Choroid plexus epithelial cell (primary cell): Measurements from ENCODE around the gene NT5C1A.
A peak's percentile ranks its signal among the peaks of the same experiment; 100 is the strongest.

ENCODE experiments used
- DNase-seq: peaks from one replicate; pipeline ENCODE4 v3.0.0-alpha.2; 2010; ENCODE audit warnings: low read depth
- H3K4me3 ChIP-seq: 2 replicates; pipeline ENCODE4 v1.5.1; 2011; ENCODE audit warnings: low read depth, mild to moderate bottlenecking, control low read depth, low read length, moderate library complexity
- CTCF ChIP-seq: conservative IDR thresholded peaks from 2 replicates; pipeline ENCODE4 v1.5.1; 2011; ENCODE audit warnings: low read depth, mild to moderate bottlenecking, control low read depth, inconsistent platforms, low read length, moderate library complexity

Gene NT5C1A

GRCh38 chr1:39677645-39678044, 5.7 kb upstream of the NT5C1A start:
- H3K4me3 ChIP-seq: no peak overlapping the region
- no peak for TF ChIP-seq CTCF
- DNase-seq: no peak

GRCh38 chr1:39676948-39677548, 5.1 kb upstream of the NT5C1A start:
- no peak for DNase-seq
- no peak for TF ChIP-seq CTCF

DNA sequence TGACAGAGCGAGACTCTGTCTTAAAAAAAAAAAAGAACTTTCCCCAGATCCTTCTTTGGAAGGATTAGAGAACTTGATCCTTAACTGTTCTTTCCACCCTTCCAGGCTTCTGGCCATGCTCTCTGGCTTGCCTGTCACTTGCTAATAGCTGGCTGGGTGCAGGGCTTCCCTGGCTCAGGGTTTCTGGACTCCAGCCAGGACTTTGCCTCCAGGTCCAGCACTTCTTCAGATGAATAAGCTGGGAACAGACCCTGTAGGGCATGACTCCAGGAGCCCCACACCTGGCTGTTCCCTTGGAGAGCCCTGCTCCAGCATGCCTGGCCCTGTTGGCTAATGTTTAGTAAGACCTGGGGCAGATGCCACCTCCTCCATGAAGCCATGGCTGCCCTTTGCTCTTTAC, 3.3 kb upstream of the NT5C1A start:
- no peak overlapping the region for H3K4me3 ChIP-seq
- no peak for DNase-seq
- no peak for TF ChIP-seq CTCF

More at GRCh38 chr1:39676948-39677548, 5.1 kb upstream of the NT5C1A start:
- H3K4me3 ChIP-seq: no peak overlapping the region

- no peak overlapping the region for H3K4me3 ChIP-seq
- TF ChIP-seq CTCF: no peak
- no peak for DNase-seq
Observed at GRCh38 chr1:39673215-39673614, 1.3 kb upstream of the NT5C1A start.

DNA sequence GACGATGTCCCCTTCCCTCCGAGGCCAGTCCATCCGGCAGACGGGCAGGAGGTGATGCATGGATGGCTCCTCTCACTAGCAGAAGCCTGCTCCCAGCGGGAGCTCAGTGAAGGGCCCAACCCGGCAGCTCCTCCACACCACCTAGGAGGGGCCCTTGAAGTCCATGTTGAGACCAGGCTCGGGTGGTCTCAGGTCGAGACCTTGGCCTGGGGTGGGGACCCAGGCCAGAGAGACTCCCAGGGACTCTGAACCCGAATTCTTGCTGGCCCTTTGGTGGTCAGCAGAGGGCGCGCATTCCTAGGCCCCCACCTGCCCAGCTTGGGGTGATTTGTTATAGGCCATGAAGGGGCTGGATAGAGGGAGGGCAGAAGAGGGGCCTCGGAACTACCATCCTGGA, 642 bp upstream of the NT5C1A start:
- DNase-seq: no peak
- H3K4me3 ChIP-seq: peak overlapping the region; percentile 47

GRCh38 chr1:39671433-39671792, 494 bp downstream of the NT5C1A start:
- peak overlapping the region; percentile 47 for H3K4me3 ChIP-seq
- no peak for TF ChIP-seq CTCF
- no peak for DNase-seq

More for the DNA sequence above, 642 bp upstream of the NT5C1A start:
- peak; percentile 74 for TF ChIP-seq CTCF

- TF ChIP-seq CTCF: no peak
- no peak overlapping the region for H3K4me3 ChIP-seq
- DNase-seq: no peak
Observed at GRCh38 chr1:39670689-39671088, 1.2 kb downstream of the NT5C1A start.
